CD14-positive monocyte (primary cell): ENCODE measurements around the gene SMIM24. TPM values are rescaled to one million over a fixed set of nuclear protein-coding genes. Genes with fewer than 3 reads are reported as not detected.

Experiments used
- DNase-seq, 3 donors: peaks; one replicate each; pipeline ENCODE4 v3.0.0-alpha.2; 2011 to 2022
- H2AFZ ChIP-seq: 2 replicates; pipeline ENCODE4 v1.6.0; 2012; ENCODE audit warnings: mild to moderate bottlenecking, low read depth, low read length, inconsistent platforms; ENCODE audit not compliant: insufficient read depth, poor library complexity, severe bottlenecking
- H3K27ac ChIP-seq, 2 donors: 1 replicate in 1 of 2; 2 replicates in 1 of 2; pipeline ENCODE4 v1.5.1; 2012 to 2013; ENCODE audit warnings: low read length in 2 of 2, control low read depth in 1 of 2, inconsistent platforms in 1 of 2, low read depth in 1 of 2, mild to moderate bottlenecking in 1 of 2
- H3K27me3 ChIP-seq, 2 donors: one replicate each; pipeline versions ENCODE4 v1.6.0 to v1.6.1; 2011 to 2013; ENCODE audit warnings: low read length in 2 of 2; ENCODE audit not compliant: control insufficient read depth in 2 of 2, insufficient read depth in 2 of 2
- H3K36me3 ChIP-seq, 2 donors: replicated peaks in 1 of 2; 1 replicate in 1 of 2; 2 replicates in 1 of 2; pipeline versions ENCODE4 v1.5.1 to v1.6.1; 2012 to 2013; ENCODE audit warnings: low read length in 2 of 2, control low read depth in 1 of 2, inconsistent platforms in 1 of 2, mild to moderate bottlenecking in 1 of 2; ENCODE audit not compliant: insufficient read depth in 2 of 2, control insufficient read depth in 1 of 2
- H3K4me1 ChIP-seq, 2 donors: 1 replicate in 1 of 2; 2 replicates in 1 of 2; pipeline versions ENCODE4 v1.5.1 to v1.6.1; 2012 to 2013; ENCODE audit warnings: low read length in 2 of 2, control low read depth in 1 of 2, inconsistent platforms in 1 of 2, mild to moderate bottlenecking in 1 of 2, moderate library complexity in 1 of 2; ENCODE audit not compliant: insufficient read depth in 2 of 2, control insufficient read depth in 1 of 2
- H3K4me2 ChIP-seq: replicated peaks from 2 replicates; pipeline ENCODE3; 2012; ENCODE audit warnings: low read length, moderate library complexity, mild to moderate bottlenecking; ENCODE audit not compliant: poor library complexity, severe bottlenecking; ENCODE audit errors: extremely low read depth
- H3K4me3 ChIP-seq, 3 experiments: fragments of 200-600 bp in 1 of 3; sonication (generic) in 1 of 3; replicated peaks in 1 of 3; 1 replicate in 2 of 3; 2 replicates in 1 of 3; pipeline ENCODE4 v1.5.1; 2011 to 2013; ENCODE audit warnings: low read length in 3 of 3, mild to moderate bottlenecking in 3 of 3, control low read depth in 2 of 3, low read depth in 2 of 3, inconsistent platforms in 1 of 3, moderate library complexity in 1 of 3
- H3K79me2 ChIP-seq: 2 replicates; pipeline ENCODE4 v1.6.0; 2012; ENCODE audit warnings: mild to moderate bottlenecking, control low read depth, inconsistent platforms, low read length, moderate library complexity; ENCODE audit not compliant: insufficient read depth
- H3K9ac ChIP-seq: 2 replicates; pipeline ENCODE4 v1.6.0; 2017; ENCODE audit warnings: low read length, mild to moderate bottlenecking; ENCODE audit not compliant: insufficient read depth, poor library complexity, severe bottlenecking
- H3K9me3 ChIP-seq, 2 donors: replicated peaks in 1 of 2; 1 replicate in 1 of 2; 2 replicates in 1 of 2; pipeline versions ENCODE4 v1.5.1 to v1.6.1; 2012 to 2013; ENCODE audit warnings: low read length in 2 of 2, control low read depth in 1 of 2; ENCODE audit not compliant: control insufficient read depth in 1 of 2, insufficient read depth in 1 of 2
- H4K20me1 ChIP-seq: 2 replicates; pipeline ENCODE4 v1.6.0; 2012; ENCODE audit warnings: mild to moderate bottlenecking, low read length, control low read depth, moderate library complexity; ENCODE audit not compliant: insufficient read depth
- H3K27ac Mint-ChIP-seq, 7 donors: one replicate each; pipeline ENCODE4 v1.8.0; 2020; ENCODE audit warnings: mild to moderate bottlenecking in 7 of 7, mixed read lengths in 7 of 7, moderate library complexity in 6 of 7, inconsistent platforms in 2 of 7
- H3K27me3 Mint-ChIP-seq, 3 donors: one replicate each; pipeline ENCODE4 v1.8.0; 2021 to 2022; ENCODE audit warnings: low read depth in 3 of 3, mild to moderate bottlenecking in 3 of 3, mixed read lengths in 3 of 3, moderate library complexity in 3 of 3, inconsistent platforms in 1 of 3
- H3K36me3 Mint-ChIP-seq, 2 donors: one replicate each; pipeline ENCODE4 v1.8.0; 2020; ENCODE audit warnings: mixed read lengths in 2 of 2, inconsistent platforms in 1 of 2, mild to moderate bottlenecking in 1 of 2
- H3K4me1 Mint-ChIP-seq: one replicate; pipeline ENCODE4 v1.8.0; 2020; ENCODE audit warnings: mild to moderate bottlenecking, mixed read lengths
- H3K4me3 Mint-ChIP-seq, 2 donors: one replicate each; pipeline ENCODE4 v1.8.0; 2020; ENCODE audit warnings: mild to moderate bottlenecking in 2 of 2, mixed read lengths in 2 of 2, moderate library complexity in 1 of 2
- H3K9me3 Mint-ChIP-seq, 7 donors: one replicate each; pipeline ENCODE4 v1.8.0; 2020 to 2022; ENCODE audit warnings: mixed read lengths in 7 of 7, mild to moderate bottlenecking in 6 of 7, moderate library complexity in 6 of 7, inconsistent platforms in 2 of 7
- WGBS: methylation state at CpG from one replicate; pipeline ENCODE4 v1.1.5; 2013; ENCODE audit warnings: missing lambda C conversion rate; ENCODE audit not compliant: insufficient coverage; 5-methylcytosine and 5-hydroxymethylcytosine counted together
- intact Hi-C, 2 donors: fragments of 100-400 bp; cut with micrococcal nuclease; formaldehyde crosslinking; loops; one replicate each; pipeline versions ENCODE4 v1.15.0 to v1.15.1; 2023
- polyA plus RNA-seq, 3 donors: library from polyadenylated mRNA; depleted of rRNA in 1 of 3; unstranded in 2 of 3; stranded (reverse) in 1 of 3; fragments of 300-500 nt in 2 of 3; fragments of >200 nt in 1 of 3; fragmentation: Illumina TruSeq in 2 of 3; gene quantifications; 1 replicate in 2 of 3; 2 replicates in 1 of 3; pipeline ENCODE4 v1.2.3, GENCODE V29; 2012 to 2021
- TF ChIP-seq, protein P1 (sequence below): fragments of 200-600 bp; IDR thresholded peaks from one replicate; pipeline ENCODE4 v1.8.0; 2022; ENCODE audit warnings: antibody characterized with exemption, mild to moderate bottlenecking

Gene SMIM24
- polyA plus RNA-seq, 3 donors: 0.30 TPM; not detected in 2

DNA sequence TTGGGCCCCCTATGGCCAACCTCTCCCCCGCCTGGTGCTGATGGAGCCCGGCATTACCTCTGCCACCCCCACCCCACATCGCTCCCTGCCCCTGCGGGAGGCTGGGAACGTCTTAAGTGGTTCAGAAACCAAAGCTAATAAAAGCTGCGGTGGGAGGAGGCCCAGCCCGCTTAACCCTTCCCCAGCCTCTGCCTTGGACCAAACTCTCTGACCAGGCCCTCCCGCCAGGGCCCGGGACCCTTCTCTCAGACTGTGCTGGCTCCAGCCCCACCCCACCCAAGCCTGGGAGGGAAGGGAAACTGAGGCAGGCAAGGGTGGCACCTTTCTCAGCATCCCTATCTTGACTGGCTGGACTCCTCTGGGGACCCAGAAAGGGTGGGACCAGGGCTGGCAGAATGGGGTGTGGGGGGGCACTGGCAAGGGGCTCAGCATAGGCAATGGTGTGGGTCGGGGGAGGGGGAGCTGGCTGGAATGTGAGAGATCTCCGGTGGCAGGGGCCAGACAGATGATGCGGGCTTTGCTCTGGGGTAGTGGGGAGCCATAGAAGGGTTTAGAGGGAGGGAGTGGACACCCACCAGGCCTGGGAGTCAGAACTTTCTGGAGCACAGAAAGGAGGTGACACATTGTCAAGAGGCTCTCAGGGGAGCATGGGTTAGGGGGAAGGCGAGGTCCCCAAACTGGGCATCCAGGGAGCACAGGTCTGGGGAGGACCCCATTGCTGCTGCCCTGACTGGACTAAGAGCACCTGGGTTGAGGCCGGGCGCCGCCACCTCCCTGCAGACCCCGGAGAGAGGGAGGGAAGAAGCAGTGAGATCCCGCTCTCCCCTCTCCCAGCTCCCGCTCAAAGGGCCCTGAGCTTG lies 21.9 kb downstream of the SMIM24 start:
- Histone ChIP-seq H3K79me2 (peaks cover 11% of the 10 kb centered on the region), H3K36me3 (peaks cover 58 to 87% of the 10 kb centered on the region in 2 donors), H3K9me3 (no peaks in the 10 kb centered on the region), H3K27me3 (no peaks in the 10 kb centered on the region), H3K9ac (no peak overlapping the region), H3K27ac (no peak overlapping the region), H3K4me3 (no peak overlapping the region), H3K4me1 (no peaks in the 10 kb centered on the region), H4K20me1 (peaks cover 66% of the 10 kb centered on the region), H2AFZ (no peak overlapping the region), H3K4me2 (no peak overlapping the region)
- Mint-ChIP-seq H3K9me3 (no peaks in the 10 kb centered on the region), H3K27ac (peak overlapping the region in 2 of 7 donors; percentile 12 to 24), H3K27me3 (no peaks in the 10 kb centered on the region), H3K36me3 (peaks cover 23 to 59% of the 10 kb centered on the region in 2 donors), H3K4me1 (no peaks in the 10 kb centered on the region), H3K4me3 (no peak overlapping the region)
- TF ChIP-seq, protein P1, sequence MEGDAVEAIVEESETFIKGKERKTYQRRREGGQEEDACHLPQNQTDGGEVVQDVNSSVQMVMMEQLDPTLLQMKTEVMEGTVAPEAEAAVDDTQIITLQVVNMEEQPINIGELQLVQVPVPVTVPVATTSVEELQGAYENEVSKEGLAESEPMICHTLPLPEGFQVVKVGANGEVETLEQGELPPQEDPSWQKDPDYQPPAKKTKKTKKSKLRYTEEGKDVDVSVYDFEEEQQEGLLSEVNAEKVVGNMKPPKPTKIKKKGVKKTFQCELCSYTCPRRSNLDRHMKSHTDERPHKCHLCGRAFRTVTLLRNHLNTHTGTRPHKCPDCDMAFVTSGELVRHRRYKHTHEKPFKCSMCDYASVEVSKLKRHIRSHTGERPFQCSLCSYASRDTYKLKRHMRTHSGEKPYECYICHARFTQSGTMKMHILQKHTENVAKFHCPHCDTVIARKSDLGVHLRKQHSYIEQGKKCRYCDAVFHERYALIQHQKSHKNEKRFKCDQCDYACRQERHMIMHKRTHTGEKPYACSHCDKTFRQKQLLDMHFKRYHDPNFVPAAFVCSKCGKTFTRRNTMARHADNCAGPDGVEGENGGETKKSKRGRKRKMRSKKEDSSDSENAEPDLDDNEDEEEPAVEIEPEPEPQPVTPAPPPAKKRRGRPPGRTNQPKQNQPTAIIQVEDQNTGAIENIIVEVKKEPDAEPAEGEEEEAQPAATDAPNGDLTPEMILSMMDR: no peak
- intact Hi-C loops: no loop called here
- no peak for DNase-seq
- 81% methylated on average over 11 of the region's 19 CpGs for WGBS

DNA sequence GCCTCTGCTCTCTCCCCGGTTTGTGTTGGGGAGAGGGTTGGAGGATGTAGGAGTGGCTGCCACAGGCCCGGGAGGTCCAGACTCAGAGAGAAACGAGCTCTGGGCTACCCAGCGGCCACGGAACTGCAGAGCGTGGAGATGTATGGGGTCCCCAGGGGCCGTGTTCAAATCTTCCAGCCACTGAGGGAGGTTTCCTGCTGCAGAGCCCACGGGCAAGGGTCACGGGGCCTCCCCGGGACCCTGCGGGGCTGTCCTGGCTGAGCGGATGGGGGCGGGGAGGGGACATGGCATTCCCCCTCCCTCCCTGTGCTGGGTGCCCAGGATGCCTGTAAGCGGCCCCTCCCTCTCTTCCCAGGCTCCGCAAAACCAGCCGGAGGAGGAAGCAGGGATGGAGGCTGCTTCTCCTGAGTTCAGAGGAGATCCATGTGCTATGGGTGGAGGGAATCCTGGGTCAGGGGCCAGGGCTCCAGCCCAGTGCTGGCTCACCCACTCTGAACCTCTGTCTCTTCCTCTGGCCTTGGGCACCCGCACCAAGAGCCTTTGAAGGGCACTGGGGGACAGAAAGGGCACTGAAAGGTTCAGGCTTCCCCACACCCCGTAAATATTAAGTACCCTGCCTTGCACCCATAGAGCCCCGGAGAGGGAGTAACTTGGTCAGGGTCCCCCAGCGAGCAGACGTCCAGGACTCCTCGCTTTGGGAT lies 22.6 kb downstream of the SMIM24 start:
- Mint-ChIP-seq H3K27ac (peak overlapping the region in 2 of 7 donors; percentile 56 to 58), H3K27me3 (no peaks in the 10 kb centered on the region), H3K36me3 (peaks cover 28 to 64% of the 10 kb centered on the region in 2 donors), H3K4me1 (no peaks in the 10 kb centered on the region), H3K4me3 (no peak overlapping the region), H3K9me3 (no peaks in the 10 kb centered on the region)
- Histone ChIP-seq H3K9me3 (no peaks in the 10 kb centered on the region), H3K4me3 (no peak overlapping the region), H3K27ac (no peak overlapping the region), H2AFZ (no peak overlapping the region), H3K79me2 (peaks cover 11% of the 10 kb centered on the region), H4K20me1 (peaks cover 70% of the 10 kb centered on the region), H3K27me3 (no peaks in the 10 kb centered on the region), H3K4me1 (no peaks in the 10 kb centered on the region), H3K36me3 (peaks cover 62 to 89% of the 10 kb centered on the region in 2 donors), H3K9ac (no peak overlapping the region), H3K4me2 (no peak overlapping the region)
- TF ChIP-seq, protein P1: no peak
- intact Hi-C loops: no loop called here
- DNase-seq: no peak
- WGBS: 83% methylated on average over 14 of the region's 22 CpGs
